ENCODE measurements around the gene CCSAP.

DNA sequence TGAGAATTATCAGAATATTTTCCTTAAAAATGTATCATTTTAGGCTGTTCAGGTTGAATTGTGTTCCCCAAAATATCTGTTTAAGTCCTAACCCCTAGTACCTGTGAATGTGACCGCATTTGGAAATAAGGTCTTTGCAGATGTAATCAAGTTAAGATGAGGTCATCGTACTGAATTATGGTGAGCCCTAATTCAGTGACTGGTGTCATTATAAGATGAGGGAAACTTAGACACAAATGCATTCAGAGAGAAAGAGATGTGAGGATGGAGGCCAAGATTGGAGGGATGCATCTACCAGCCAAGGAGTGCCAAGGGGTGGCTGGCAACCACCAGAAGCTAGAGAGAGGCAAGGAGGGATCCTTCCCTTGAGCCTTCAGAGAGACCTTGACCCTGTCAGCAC lies 67.8 kb downstream of the CCSAP start:
- TF ChIP-seq, protein P1, sequence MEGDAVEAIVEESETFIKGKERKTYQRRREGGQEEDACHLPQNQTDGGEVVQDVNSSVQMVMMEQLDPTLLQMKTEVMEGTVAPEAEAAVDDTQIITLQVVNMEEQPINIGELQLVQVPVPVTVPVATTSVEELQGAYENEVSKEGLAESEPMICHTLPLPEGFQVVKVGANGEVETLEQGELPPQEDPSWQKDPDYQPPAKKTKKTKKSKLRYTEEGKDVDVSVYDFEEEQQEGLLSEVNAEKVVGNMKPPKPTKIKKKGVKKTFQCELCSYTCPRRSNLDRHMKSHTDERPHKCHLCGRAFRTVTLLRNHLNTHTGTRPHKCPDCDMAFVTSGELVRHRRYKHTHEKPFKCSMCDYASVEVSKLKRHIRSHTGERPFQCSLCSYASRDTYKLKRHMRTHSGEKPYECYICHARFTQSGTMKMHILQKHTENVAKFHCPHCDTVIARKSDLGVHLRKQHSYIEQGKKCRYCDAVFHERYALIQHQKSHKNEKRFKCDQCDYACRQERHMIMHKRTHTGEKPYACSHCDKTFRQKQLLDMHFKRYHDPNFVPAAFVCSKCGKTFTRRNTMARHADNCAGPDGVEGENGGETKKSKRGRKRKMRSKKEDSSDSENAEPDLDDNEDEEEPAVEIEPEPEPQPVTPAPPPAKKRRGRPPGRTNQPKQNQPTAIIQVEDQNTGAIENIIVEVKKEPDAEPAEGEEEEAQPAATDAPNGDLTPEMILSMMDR (IDR thresholded peaks at IDR 0.05): no peak
- TF ChIP-seq POLR2A (IDR thresholded peaks at IDR 0.05): no peak

Measured in Peyer's patch (tissue), 4 donors.